ENCODE data around the gene RGS19.
A peak's percentile ranks its signal among the peaks of the same experiment; 100 is the strongest.

Gene RGS19

GRCh38 chr20:64048402-64049044, 30.8 kb downstream of the RGS19 start:
- DNase-seq (ENCODE audit: low spot score), result no peak

- DNase-seq (ENCODE audit: low spot score), result no peak
Measured at GRCh38 chr20:64047968-64048401, 31.3 kb downstream of the RGS19 start.

DNA sequence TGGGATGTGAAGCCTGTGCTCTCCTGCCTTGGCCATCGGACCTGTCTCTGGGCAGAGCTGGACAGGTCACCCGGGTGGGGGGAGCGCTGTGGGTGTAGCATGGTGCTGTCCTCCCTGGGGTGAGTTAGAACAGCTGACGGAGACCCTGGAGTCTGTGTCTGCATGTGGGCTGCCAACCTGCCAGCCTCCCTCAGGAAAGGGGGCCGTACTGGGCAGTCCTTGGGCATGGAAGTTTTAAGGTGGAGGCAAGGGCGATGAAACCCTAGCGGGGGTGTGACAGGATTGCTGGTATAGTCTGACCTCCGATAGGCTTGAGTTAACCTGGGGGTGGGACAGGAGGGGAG, 32.3 kb downstream of the RGS19 start:
- no peak for DNase-seq (ENCODE audit: low spot score)

GRCh38 chr20:64045346-64046011, 33.8 kb downstream of the RGS19 start:
- DNase-seq (ENCODE audit: low spot score), result no peak

DNA sequence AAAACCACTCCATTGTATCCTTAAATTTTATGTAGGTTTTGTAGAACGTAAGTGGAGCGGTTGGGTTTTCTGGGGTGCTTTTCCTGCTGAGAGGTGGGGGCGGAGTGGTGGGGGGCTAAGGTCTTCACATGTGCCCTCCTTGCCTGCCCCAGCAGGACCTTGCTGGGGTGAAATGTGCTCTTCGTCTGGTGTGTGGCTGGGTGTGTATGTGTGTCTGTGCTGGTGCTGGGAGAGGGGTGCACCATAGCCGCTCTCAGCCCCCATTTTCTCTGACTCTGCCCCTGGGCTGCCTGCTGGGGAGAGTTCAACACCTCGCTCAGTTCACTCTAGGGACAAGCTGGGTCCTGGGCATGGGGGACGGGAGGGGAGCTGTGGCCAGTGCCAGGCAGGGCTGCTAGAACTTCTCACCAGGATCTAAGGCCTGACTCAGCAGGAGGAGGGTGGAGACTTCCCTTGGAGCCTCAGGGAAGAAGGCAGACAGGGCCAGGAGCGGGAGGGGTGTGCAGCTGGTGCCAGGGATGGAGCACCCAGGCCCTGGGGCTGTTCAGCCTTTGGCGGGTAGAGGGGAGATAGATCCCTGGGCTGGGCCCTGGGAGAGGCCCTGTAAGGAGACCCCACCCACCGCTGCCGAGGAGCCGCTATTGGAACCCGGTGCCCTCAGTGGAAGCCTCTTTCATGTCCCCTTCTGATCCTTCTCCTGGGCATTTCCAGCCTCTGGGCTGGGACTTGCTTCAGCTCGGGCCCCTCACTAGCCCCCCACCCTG, 34.7 kb downstream of the RGS19 start:
- no peak for DNase-seq (ENCODE audit: low spot score)

GRCh38 chr20:64043768-64044167, 35.5 kb downstream of the RGS19 start:
- no peak for DNase-seq (ENCODE audit: low spot score)

GRCh38 chr20:64042054-64042781, 37.1 kb downstream of the RGS19 start:
- DNase-seq (ENCODE audit: low spot score), result no peak

DNA sequence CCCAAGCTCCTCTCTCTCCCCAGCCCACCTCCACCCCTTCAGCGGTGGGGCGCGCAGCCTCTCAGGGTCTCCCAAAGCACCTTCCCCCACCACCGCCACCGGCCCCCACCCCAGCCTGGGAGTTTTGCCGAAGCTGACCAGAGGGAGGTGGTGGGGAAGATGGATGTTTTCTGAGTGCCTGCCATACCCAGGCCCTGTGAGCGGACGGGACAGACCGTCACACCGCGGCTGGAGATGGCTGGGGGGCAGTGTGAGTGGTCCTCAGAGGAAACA, 37.6 kb downstream of the RGS19 start:
- DNase-seq (ENCODE audit: low spot score), result no peak

GRCh38 chr20:64041040-64041780, 38.1 kb downstream of the RGS19 start:
- DNase-seq (ENCODE audit: low spot score), result no peak

DNA sequence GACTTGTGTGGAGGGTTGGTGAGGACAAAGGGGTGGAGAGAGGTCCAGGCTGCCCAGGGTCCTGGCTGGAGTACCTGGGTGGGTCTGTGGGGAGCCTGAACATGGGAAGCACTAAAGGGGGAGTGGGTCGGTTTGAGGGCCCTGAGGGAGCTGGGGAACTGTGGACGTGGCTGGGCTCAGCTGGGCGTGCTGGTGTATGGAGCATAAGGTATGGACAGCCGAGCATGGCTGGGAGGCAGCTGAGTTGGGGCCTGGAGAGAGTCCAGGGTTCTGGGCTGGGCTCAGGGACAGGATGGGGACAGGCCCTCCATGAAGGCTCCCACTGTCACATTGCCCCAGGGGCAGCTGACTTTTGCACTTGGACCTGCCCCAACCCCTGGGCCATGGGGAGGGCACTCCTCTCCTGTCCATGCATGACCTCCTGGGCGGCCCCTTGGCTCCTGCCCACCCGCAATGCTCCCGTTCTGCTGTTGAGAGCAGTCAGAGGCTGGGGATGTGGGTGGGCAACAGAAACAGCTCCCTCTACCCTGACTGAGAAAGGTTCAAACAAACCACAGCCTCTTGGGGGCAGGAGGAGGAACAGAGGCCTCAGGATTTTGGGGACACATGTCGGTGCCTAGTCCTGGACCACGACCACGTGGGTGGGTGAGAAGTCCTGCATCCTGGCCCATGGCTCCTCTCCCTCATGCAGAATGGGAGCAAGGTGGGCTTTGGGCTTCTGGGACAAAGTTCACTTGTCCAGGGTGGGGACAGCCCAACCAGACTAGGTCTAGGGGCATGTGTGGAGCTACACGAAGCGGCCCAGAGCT, 38.9 kb downstream of the RGS19 start:
- no peak for DNase-seq (ENCODE audit: low spot score)

DNA sequence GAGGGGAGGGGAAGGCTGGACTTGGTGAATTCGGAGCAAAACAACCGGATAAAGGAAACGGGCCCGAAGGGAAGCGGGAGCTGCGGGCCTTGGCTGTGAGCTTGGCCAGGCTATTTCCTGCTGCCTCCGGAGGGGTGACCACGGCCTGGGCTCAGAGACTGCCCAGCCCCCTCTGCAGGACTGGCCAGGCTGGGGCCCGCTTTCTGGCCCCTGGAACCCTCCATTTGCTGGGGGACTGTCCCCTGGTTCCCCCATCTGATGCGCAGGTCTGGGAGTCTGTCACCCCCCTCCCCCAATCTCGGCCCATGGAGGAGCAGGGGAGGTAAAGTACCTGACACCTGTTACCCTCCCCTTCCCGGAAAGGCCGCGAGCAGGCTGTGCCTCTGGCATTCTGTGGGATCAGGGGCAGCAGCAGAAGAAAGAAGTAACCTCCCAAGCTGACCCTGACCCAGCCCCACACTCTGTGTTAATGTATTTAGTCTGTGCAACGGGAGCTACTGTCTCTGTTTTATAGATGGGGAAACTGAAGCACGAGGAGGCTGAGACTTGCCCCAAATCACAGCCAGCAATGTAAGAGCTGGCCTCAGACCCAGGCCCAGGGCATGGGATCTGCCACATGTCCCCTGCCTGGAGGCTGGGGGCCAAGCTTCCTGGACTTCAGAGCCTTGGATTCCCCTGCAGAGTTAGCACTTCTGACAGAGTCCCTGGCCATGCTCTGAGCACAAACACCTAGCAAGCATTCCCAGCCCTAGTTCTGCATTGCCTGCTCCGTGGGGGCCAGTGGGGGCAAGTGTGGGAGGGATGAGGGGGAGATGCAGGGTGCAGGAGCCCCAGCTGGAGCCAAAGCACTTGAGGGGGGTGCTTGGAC, 39.8 kb downstream of the RGS19 start:
- no peak for DNase-seq (ENCODE audit: low spot score)

DNA sequence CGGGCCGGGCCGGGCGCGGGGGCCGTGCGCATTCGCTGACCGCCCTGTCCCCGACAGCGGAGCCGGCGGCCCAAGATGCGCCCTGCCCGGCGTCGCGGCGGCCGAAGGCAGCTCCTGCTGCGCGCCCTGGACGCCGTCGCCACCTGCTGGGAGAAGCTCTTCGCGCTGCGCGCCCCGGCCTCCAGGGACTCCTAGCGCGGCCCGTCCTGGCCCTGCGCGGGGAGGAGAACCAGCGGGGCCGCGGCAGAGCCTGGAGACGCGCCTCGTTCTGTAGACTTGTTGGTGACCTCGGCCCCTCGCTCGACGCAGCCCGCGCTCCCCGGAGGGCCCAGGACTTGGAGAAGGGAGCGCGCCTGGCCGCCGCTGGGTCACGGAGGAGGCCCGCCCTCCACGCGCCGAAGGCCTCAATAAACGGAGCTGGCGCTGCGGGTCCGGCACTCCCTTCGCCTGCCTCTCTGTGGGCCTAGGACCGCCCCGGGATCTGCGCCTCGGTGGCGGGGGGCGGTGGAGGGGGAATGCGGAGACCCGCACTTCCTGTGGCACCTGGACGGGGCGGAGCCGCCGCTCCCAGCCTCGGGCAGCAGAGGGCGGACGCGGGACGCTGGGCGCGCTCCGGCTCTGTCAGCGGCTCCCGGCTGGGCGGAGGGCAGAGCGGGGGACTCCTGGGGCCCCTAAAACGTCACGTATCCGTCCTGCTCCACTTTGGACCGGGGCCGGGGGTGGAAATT, 40.6 kb downstream of the RGS19 start:
- peak; percentile 77 for DNase-seq (ENCODE audit: low spot score)

GRCh38 chr20:64038224-64038564, 41.1 kb downstream of the RGS19 start:
- DNase-seq (ENCODE audit: low spot score), result no peak

- no peak for DNase-seq (ENCODE audit: low spot score)
Measured at GRCh38 chr20:64037498-64038213, 41.7 kb downstream of the RGS19 start.

DNA sequence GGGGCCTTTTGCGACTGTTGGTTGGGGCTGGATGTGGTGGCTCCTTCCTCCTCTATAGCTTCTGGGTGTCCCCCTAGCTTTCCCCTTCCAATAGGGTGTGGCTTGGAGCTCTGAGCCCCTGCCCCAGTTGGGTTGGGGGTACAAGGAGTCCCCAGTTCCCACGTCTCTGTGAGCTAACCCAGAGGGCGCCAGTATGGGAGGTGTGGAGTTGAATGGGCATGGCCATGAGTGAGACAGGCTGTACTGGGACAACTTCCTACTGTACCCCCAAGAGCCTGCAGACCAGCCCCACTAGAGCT, 42.2 kb downstream of the RGS19 start:
- DNase-seq (ENCODE audit: low spot score), result no peak

DNA sequence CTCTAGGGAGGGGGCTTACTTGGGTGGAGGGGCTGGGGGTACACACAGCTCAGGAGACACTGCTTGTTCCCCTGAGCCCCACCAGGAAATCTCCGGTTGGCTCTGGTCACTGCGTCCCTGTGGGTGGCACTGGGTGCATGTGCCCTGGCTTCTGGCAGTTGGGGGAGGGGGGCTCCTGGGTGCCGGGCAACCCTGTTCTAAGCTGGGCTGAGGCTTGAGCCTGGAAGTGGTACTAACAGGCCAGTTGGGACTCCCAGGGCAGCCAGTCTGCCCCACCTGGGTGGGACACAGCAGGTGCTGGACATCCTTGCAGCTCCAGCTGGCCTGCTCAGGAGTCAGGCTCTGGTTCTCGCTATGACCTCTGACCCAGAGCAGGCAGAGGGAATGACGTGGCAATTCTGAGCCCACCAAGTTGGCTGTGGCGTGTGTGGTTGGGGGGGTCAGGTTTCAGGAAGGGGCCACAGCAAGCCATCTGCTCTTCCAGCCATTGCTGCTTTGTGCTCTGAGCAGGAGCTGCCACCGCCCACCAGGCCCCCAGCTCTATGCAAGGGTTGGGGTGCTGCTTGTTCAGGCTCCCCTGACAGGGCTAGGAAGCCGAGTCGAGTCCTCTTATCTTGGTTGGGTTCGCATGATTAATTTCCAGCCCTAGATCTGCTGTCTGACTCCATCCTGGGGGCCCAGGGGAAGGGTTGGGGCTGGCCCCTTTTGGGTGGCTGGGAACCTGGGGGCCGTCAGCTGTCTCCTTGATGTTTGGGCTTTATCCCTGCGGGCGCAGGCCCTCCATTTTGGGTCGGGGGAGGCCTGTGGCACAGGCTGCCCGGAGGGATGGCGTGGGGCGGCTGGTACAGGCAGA, 42.7 kb downstream of the RGS19 start:
- no peak for DNase-seq (ENCODE audit: low spot score)

DNA sequence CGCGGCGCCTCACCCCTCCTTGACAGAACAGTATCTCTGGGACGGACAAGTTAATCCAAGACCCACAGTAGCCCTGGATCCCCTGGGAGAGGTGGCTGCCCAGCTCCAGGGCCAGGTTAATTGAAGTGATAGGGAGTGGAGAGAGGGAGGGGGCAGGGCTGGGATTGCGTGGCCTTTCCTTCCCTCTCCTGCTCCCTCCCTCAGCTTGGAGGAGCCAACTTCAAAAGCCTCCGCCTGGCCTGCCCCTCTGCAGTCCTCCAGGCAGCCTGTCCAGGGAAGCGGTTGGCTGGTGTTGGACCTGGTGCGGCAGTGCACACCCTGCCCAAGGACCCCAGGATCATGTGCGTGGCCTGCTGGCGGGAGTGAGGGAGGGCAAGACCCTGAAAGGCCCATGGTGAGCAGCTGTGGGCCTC, 43.4 kb downstream of the RGS19 start, which contains the start of gene C20orf204:
C20orf204 (plus strand) TSS at position 250 of the 413 bp plus-strand sequence; CDS start at position 392, 142 bp downstream.
- DNase-seq (ENCODE audit: low spot score), result no peak

Measured in NAMALWA (cell line).